Measurements from ENCODE around the gene PMS1.
"Not testable (repeated sequence)": the region's sequence is repeated elsewhere in the genome, so short reads cannot be mapped to it uniquely, and the experiment has no call there.

PMS1 gene

DNA sequence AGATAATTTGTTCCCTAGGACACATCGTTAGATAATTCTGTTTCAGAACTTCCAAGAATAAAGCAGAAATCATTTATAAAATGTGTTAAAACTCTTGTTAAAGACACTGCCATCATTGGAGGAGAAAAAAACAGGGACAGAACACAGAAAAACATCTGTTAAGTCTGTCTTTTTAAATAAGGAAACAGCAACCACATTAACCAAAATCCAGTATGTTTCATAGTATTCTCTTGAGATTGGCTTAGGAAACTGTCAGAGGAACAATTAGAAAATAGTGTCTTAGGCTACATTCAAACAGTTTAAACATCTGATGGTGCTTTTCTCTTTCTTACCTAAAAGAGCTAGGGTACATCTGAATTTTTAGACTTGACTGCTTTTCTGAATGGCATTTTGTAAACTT, 81.6 kb downstream of the PMS1 start:
- DNase-seq (no peak), ATAC-seq (no peak)

GRCh38 chr2:189866296-189866695, 82.0 kb downstream of the PMS1 start:
- ATAC-seq = no peak

GRCh38 chr2:189868896-189869295, 84.6 kb downstream of the PMS1 start:
- DNase-seq (no peak), ATAC-seq (no peak)

More at GRCh38 chr2:189866296-189866695, 82.0 kb downstream of the PMS1 start:
- no peak for DNase-seq

DNA sequence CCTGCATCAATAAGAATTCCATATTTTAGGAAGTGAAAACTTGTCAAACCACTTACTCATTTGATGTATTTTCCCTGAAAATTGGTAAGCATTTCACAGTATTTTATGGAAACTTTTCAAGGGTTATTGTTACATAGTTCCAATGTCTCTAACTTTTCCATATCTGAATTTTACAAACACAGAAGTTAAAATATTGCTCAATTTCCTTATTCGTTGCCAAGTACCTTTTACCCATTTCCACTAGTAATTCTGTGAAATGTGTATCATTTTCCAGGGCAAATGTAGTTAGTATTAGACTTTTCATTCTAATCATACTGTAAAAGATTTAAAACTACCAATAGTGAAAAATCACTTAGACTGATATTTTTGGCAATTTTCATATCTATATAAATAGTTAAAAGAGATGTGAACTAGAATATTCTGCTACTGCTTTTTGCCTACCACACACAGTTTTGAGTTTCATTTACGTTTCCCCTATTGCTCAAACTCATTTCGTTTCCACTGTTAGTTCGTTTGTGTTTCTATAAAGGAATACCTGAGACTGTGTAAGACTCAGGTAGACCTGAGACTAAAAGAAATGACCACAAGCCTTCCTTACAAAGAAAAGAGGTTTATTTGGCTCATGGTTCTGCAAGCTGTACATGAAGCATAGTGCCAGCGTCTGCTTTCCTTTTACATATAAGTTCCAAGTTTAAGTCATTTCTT, 86.3 kb downstream of the PMS1 start:
- DNase-seq (no peak), ATAC-seq (no peak)

- ATAC-seq (no peak), DNase-seq (no peak)
These were observed 89.4 kb downstream of the PMS1 start for GRCh38 chr2:189873696-189874095.

GRCh38 chr2:189874586-189875320, 90.5 kb downstream of the PMS1 start:
- ATAC-seq (peak; percentile 68), DNase-seq (no peak)

- DNase-seq (no peak), ATAC-seq (no peak)
These were observed 92.0 kb downstream of the PMS1 start for GRCh38 chr2:189876271-189876670.

DNA sequence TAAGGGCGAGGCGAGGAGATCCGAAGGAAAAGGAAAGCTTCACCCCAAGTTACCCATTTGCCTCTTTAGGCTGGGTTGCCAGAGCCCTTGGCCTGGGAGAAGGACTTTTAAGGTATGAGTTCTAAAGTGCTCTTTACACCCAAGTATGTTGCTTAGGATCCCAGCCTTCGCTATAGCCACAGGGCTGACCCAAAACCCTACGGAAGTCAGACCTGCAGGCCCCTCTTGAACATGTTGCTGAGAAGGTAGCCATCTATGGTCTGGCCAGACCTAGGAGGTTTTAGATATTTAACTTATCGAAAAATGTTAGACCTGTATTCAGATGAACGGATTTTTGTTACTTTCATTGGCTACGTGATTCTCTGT, 95.4 kb downstream of the PMS1 start:
- no peak for ATAC-seq
- DNase-seq = no peak

DNA sequence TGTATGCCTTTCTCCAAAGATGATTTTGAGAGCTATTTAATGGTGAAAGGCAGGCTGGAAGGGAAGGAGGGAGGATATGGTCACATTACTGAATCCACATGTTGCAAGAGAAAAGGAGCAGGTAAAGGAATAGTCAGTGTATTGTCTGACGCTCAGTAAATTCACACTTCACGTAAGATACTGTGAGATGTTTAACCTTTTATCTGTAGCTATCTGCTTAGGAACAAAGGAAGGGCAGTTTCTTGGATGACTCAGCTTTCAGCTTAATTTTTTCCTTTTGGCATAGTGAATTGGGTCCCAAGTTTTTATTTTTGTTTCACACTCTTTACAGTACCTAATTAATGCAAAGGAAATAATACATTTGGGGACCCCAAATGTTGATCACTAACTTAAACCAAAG, 96.2 kb downstream of the PMS1 start:
- ATAC-seq (no peak), DNase-seq (no peak)

- DNase-seq = no peak
These were observed 96.7 kb downstream of the PMS1 start for GRCh38 chr2:189880832-189881492.

GRCh38 chr2:189885368-189885767, 101.1 kb downstream of the PMS1 start:
- ATAC-seq (no peak), DNase-seq (no peak)

More at GRCh38 chr2:189880832-189881492, 96.7 kb downstream of the PMS1 start:
- ATAC-seq = no peak

- DNase-seq, ATAC-seq: not testable (repeated sequence)
These were observed 108.5 kb downstream of the PMS1 start for GRCh38 chr2:189892546-189893294.

GRCh38 chr2:189896809-189897208, 112.6 kb downstream of the PMS1 start:
- DNase-seq = no peak
- no peak for ATAC-seq

- ATAC-seq = no peak
These were observed 114.9 kb downstream of the PMS1 start for GRCh38 chr2:189899101-189899500.

GRCh38 chr2:189900726-189901125, 116.5 kb downstream of the PMS1 start:
- ATAC-seq (no peak), DNase-seq (no peak)

More at GRCh38 chr2:189899101-189899500, 114.9 kb downstream of the PMS1 start:
- no peak for DNase-seq

DNA sequence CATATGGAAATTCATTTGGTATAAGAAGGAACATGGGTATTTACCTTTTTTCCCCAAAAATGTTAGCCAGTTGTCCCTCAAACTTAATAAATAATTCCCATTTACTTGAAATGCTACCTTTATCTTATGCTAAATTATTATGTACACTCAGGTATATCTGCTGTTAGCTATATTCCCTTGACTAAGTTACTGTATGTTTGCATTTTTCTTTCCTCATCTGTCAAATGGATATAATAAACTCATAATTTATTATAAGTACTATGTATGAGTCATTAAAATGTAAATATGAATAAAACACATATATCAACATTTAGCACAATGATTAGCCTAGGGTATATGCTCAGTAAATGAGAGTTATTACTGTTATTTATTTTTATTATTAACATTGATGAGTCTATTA, 117.4 kb downstream of the PMS1 start:
- ATAC-seq = no peak
- DNase-seq = no peak

- no peak for ATAC-seq
- DNase-seq = no peak
These were observed 129.6 kb downstream of the PMS1 start for GRCh38 chr2:189913821-189914220.

DNA sequence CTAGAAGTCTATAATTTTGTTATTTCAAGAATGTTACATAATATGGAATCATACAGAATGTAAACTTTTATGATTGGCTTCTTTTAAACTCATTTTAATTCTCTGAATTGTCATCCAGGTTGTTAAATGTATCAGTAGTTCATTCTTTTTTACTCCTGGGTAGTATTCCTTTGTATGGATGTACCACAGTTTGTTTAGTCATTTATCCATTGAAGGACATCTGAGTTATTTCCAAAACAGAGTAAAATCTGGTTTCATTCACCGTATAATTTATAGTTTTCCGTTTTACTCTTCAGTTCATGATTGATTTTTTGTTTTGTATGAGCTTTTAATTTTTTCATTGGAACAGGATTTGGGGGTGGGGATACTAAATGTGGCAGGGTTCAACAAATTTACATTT, 132.4 kb downstream of the PMS1 start:
- DNase-seq = no peak
- ATAC-seq = no peak
